ENCODE measurements around the gene GXYLT2. TPM values are rescaled to one million over a fixed set of nuclear protein-coding genes. Genes with fewer than 3 reads are reported as not detected.
"Not testable (repeated sequence)": the region's sequence is repeated elsewhere in the genome, so short reads cannot be mapped to it uniquely, and the experiment has no call there.

GXYLT2 gene
- polyA plus RNA-seq, 3 donors: 11.1 to 14.7 (median 13.2) TPM

DNA sequence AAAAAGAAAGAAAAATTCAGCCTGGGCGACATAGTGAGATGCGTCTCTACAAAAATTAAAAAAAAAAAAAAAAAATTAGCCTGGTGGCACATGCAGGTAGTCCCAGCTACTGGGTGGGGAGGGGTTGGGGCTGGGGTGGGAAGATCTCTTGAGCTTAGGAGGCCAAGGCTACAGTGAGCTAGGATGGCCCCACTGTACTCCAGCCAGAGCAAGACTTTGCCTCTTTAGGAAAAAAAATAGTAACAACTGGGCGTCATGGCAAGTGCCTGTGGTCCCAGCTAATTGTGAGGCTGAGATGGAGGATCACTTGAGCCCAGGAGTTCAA is 84.8 kb downstream of the GXYLT2 start:
- DNase-seq (ENCODE audit: low read depth in 3 of 3, low spot score in 2 of 3): no peak

DNA sequence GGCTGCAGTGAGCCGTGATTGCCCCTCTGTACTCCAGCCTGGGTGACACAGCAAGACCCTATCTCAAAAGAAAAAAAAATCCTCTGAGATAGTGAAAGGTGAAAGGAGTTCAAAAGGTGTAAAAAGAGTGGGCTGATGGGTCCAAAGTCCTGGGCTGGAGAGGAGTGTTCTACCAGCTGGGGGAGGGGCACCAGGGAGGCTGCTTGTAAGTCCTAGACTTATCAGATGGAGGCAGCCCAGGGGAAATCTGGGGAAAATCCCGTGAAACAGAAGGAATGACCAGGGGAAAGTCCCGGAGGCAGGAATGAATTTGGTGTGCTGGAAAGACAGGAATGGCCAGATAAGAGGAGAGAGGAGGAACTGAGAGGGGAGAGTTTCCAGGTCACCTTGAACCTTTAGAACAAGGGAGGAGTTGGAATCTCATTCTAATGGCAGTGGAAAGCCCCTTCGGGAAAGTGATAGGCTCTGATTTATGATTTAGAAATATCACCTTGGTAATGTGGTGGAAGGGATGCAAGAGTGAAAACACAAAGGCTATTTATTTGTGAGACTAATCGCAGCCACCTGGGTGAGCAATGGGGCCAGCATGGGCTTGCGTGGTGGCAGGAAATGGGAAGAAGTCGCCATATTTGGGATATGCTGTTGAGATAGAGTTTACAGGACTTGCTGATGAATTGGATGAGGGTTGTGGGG is 85.3 kb downstream of the GXYLT2 start:
- no peak for DNase-seq (ENCODE audit: low read depth in 3 of 3, low spot score in 2 of 3)

DNA sequence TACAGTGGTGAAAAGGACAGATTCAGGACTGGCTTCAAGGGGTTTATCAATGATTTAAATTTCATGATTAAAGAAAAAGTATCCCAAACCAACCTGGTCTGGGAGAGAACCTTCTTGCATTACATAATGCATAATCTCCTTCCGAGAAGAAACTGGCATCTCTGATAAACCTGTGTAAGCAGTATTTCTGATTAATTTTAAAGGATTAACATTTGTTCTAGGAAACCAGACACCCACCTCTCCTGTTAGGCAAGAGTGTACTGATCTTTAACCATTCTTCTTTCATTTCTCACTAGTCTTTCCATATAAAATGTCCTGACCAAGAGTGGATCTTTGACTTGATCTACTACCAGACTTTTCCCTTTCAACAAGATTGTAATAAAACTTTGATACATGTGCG is 85.9 kb downstream of the GXYLT2 start:
- no peak for DNase-seq (ENCODE audit: low read depth in 3 of 3, low spot score in 2 of 3)

DNA sequence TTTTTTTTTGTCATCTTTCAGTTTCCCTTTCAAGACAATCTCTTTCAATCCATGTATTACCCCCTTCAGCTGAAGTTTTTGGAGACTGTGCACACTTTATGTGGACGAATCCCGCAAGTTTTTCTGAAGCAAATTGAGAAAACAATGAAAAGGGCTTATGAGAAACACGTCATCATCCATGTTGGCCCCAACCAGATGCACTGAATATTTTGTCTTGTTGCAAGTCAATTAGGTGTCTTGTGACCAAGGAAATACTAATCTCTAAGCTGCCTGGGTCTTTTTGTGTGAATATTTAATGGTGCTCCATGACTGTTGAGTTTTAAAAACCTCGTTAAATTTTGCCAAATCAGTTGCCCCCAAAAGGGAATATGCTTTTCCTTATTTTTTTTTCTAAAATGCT is 87.1 kb downstream of the GXYLT2 start:
- no peak for DNase-seq (ENCODE audit: low read depth in 3 of 3, low spot score in 2 of 3)

DNA sequence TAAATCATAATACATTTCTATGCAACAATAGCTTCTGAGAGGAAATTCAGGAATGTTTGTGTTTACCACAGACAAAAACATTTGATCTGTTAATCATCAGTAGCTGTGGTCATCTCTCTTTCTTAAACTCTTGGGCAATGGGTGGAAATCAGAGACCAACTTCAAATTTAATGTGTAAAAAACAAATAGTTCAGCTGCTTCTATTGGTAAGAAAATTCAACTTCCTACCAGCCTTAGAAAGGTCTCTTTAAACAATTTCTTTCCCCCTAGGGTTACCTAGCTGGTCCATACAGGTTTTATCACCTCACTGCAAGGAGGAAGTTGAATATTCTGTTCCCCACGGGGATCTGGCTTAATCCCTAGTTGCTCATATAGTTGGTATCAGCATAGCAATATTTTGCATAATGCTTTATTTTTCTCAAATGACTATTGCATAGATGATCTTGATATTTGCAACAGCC is 88.5 kb downstream of the GXYLT2 start:
- no peak for DNase-seq (ENCODE audit: low read depth in 3 of 3, low spot score in 2 of 3)

DNA sequence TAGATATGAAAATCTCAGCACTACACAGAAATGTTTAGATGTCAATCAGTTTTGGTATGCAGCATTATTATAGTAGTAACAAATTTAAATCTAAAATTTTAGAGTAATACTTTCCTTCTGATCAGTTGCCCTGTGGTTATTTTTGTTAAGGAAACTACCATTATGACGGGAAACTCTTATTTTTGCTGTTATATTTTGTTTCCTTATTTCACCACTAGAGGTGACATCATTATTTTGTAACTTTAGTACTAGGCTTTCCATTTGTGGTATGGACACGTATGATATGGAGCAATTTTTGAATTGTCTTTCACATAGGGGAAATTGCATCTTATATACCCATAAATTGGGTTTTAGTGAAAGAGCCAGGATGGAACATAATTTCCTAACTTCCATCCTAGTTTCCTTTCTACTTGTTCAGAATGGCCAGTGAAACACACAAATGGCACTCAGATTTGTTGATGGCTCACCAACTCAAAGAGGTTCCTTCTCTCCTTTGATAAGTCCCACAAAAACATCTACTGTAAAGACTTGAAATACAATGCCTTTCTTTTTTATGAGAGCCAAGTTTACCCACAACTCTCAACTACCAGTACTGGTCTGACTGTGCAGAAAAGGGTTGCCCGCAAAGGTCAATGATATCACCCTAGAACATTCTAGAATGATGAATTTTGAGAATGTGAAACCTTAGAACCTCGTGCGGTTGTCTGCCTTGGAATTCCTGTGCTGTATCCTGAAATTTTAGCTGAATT is 89.4 kb downstream of the GXYLT2 start:
- no peak for DNase-seq (ENCODE audit: low read depth in 3 of 3, low spot score in 2 of 3)

DNA sequence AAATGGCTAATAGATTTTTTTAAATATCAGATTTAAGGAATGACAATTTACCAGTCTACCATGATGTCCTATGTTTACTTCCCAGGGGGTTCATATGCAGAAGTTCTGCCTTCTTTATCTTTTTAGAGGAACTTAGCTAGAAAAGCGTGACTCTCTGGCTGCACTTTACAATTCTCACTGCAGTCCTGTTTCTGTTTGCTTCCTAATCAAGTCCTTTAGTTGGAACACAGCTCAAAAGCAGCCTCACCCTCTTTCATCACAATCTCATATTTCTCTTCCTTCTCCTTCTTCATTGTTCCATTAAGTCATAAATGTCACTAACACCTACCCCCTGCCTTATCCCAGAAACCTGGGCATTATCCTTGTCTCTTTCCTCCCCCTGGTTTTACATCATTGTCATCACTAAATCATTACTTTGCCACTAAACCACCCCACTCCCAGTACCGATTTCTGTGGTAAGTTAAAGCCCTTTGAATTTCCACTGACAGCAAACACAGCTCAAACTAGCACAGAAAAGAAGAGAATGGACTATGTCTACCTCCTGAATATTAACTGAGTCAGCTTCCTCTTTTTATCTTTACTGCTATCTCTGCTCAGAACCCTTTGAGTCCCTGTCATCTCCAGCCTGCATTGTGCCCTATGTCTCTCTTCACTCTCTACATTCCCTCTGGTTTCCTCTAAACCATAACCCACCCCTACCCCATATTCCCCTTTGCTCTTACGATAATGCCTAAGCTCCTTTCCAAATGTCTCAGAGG is 94.9 kb downstream of the GXYLT2 start:
- DNase-seq (ENCODE audit: low read depth in 3 of 3, low spot score in 2 of 3): no peak

DNA sequence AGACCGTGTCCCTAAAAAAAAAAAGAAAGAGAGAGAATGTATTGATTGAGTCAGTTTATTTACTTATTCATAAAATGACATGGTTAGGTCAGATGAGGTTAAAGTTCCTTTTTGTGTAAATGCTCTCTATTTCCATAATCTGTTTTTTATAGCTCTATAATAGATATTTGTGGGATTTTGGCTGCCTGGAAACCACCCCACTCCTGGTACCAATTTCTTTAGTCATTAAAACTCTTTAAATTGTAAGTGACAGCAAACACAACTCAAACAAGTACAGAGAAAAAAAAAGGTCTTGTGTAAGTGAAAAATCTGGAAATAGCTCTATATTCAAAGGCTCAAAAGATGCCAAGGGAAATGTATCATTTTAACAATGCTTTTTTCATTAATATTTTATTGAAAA is 97.7 kb downstream of the GXYLT2 start:
- no peak for DNase-seq (ENCODE audit: low read depth in 3 of 3, low spot score in 2 of 3)

DNA sequence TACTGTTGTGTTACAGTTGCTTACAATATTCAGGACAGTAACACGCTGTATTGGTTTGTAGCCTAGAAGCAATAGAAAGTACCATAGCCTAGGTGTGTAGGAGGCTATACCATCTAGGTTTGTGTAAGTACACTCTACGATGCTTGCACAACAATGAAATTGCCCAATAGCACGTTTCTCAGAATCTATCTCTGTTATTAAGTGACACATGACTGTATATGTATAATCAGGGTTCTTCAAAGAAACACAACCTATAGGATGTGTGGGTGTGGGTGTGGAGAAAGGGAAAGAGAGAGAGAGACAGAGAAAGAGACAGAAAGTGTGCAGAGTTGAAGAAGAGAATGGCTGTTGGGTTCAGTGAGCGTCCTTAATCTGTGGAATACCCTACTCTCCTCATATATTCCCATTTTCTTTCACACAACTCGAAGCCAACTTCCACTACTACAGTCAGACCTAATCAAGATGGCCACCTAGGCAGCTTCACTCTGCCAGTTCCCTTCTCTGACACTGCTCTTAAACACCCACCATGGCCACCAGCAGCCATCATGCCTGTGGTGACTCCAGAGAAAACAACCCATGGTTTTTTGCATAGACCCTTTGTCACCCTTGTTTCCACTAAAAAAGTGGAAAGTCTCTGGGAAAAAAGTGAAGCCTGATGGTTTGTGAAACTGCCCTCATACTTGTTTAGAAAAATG is 103.0 kb downstream of the GXYLT2 start:
- no peak for DNase-seq (ENCODE audit: low read depth in 3 of 3, low spot score in 2 of 3)

DNA sequence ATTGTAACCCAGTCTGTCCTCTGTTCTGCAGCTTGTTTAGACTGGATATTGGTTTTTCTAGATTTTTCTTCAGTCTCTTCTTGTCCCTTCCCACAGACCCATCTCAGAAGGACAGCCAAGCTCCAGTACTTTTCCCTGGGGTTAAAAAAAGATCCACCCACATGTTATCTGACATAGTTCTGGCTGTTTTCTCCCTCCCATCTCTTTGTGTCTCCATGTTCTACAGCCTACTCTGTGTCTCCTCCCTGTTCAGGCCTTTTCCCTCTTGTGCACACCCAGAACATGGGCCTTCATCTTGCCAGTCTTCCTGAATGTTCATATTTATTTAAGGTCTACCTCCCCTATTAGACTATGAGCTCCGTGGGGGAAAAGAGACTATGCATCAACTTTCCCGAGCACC is 103.7 kb downstream of the GXYLT2 start:
- no peak for DNase-seq (ENCODE audit: low read depth in 3 of 3, low spot score in 2 of 3)

DNA sequence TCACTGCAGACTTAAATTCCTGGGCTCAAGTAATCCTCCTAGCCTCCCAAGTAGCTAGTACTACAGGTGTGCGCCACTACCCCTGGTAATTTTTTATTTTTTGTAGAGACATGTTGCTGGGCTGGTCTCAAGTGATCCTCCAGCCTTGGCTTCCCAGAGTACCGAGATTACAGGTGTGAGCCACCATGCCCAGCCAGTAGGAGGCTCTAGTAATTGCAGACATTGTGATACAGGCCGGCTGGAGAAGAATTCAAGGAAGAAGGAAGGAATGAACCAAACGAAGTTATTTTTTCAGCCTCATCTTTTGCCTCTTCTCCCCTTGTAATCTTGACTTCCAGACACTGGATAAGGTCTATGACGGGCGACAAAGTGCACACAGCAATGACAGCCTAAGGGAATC is 105.5 kb downstream of the GXYLT2 start:
- no peak for DNase-seq (ENCODE audit: low read depth in 3 of 3, low spot score in 2 of 3)

DNA sequence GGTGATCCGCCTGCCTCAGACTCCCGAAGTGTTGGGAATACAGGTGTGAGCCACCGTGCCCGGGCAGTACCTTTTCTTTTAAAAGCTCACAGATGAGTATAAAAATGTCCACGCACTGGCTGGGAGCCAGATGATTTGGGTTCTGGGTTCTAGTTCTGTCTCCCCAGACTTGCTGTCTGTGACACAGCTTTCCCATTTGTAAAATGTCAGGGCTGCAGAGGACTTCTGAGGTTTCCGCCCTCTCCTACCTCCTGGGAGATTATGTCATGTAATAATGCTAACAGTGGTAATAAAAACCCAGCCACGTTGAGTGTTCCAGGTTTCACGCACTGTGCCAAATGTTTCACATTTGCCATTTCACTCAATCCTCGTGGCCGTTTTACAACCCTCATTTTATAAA is 107.5 kb downstream of the GXYLT2 start:
- no peak for DNase-seq (ENCODE audit: low read depth in 3 of 3, low spot score in 2 of 3)

DNA sequence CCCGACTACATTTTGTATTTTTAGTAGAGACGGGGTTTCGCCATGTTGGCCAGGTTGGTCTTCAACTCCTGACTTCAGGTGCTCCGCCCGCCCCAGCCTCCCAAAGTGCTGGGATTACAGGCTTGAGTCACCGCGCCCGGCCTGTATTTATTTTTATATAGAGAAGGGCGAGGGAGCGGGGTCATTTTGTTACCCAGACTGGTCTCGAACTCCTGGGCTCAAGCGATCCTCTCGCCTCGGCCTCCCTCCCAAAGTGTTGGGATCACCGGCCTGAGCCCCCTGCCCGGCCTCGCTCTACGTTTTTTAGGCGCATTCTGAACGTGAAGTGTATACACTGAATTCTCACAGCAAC is 108.3 kb downstream of the GXYLT2 start:
- no peak for DNase-seq (ENCODE audit: low read depth in 3 of 3, low spot score in 2 of 3)

DNA sequence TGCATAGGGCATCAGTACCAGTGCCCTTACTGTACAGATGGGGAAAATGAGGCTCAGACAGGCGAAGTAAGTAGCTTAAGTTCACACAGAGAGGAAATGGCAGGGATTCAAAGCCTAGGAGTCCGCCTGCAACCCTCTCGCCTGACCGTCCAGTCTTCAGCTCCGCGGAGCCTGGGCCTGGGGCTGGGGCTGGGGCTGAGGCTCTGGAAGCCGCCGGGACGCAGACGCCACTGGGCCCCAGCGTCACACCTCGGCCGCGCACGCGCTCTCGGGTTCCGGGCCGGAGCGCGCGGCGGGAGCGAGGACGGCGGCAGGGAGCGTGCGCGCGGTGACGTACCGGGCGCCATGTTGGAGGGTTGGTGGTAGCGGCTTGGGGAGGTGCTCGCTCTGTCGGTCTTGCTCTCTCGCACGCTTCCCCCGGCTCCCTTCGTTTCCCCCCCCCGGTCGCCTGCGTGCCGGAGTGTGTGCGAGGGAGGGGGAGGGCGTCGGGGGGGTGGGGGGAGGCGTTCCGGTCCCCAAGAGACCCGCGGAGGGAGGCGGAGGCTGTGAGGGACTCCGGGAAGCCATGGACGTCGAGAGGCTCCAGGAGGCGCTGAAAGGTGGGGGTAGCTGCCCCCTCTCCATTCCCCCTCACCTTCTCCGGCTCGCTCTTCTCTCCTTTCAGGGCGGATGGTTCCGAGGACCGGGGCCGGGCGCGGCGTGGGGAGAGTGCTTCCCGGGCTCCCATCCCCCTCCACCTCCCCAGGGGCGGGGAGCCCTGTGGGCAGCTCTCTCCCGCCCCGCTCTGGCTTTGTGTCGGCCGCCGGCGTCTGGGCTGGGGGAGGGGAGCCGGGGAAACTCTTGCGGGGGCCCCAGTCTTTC is 108.9 kb downstream of the GXYLT2 start, which contains the start of gene PPP4R2:
TSS of gene PPP4R2 (plus strand) at position 339 of the 861 bp plus-strand sequence. CDS start at position 566, 227 bp downstream.
- DNase-seq (ENCODE audit: low read depth in 3 of 3, low spot score in 2 of 3): peak; percentile 53 to 77 (median 73)

DNA sequence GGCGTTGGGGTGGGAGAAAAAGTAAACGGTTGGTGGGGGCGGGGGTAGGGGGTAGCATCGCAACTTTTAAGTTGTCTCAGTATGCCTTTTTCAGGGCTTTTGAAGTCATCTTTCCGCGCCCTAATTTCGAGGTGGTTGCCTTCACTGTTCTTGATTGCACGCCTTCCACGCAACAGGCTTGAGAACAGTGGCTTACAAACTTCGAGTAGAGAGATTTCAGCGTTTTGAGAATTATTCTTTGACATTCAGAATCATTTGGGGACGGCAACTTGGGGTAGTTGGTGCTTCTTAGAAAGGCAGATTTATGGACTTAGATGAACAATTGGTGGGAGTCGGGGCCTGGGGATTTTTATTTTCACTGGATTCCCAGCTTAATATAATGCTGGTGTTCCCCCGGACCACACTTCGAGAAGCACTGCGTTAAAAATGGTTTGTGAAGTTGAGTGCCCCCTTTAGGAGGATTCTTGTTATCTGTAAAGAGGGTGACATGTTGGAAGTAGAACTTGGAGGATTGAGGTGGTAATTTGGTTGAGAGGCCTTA is 109.6 kb downstream of the GXYLT2 start:
- peak; percentile 39 to 66 (median 41) for DNase-seq (ENCODE audit: low read depth in 3 of 3, low spot score in 2 of 3)

DNA sequence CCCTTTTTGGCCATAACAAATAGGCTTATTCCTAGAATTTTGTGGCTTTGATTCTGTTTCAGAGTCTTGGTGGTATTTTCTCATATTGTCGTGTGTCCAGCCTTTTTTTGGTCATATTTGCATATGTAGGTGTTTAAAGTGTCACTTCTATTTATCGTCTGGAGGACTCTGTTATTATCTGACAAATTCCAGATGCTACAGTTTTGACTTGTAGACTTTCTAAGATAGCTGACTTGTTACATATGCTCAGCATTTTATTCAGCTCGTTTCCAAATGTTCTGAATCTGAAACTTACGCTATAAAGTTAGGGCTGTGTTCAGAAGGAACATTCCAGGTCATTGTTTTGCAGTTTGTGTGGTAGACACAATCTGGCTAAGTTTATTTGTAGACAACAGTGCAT is 110.6 kb downstream of the GXYLT2 start:
- DNase-seq (ENCODE audit: low read depth in 3 of 3, low spot score in 2 of 3): no peak

DNA sequence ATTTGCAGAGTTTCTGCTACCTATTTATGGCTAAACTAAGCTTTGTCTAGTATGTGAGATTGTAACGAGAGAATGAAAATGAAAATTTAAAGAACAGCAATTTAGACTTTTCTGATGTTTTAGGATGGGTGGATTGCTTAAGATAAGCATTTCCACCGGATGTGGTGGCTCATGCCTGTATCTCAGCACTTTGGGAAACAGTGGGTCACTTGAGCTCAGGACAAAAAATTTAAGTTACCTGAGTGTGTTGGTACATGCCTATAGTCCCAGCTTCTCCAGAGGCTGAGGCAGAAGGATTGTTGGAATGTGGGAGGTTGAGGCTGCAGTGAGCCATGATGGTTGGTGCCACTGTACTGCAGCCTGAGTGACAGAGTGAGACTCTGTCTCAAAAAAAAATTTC is 112.1 kb downstream of the GXYLT2 start:
- DNase-seq (ENCODE audit: low read depth in 3 of 3, low spot score in 2 of 3): no peak

DNA sequence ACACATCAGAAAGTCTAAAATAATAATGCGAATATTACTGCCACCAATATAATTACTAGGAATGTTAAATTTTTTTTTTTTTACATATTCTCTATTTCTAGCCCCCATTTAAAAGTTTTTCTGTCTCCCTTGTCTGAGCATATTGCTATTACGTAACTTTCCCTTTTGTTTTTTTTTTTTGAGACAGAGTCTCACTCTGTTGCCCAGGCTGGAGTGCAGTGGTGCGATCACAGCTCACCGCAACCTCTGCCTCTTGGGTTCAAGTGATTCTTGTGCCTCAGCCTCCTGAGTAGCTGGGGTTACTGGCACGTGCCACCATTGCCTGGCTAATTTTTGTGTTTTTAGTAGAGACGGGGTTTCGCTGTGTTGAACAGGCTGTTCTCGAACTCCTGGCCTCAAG is 115.2 kb downstream of the GXYLT2 start:
- not testable (repeated sequence) for DNase-seq (ENCODE audit: low read depth in 3 of 3, low spot score in 2 of 3)

DNA sequence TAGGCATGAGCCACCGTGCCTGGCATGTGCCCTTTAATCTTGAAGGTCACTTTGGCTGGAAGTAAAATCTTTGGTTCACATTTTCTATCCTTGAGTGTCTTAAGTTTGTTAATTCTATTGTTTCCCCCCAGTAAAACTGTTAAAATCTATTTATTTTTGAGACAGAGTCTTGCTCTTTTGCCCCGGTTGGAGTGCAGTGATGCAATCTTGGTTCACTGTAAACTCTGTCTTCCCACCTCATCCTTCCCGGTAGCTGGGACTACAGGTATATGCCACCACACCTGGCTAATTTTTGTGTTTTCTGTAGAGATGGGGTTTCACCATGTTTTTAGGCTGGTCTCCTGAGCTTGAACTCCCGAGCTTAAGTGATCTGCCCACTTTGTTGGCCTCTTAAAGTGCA is 116.5 kb downstream of the GXYLT2 start:
- DNase-seq (ENCODE audit: low read depth in 3 of 3, low spot score in 2 of 3): no peak

All from right renal cortex interstitium (tissue), 3 donors.